GM19395 (cell line): ENCODE results near the gene LDAH.

Experiments used
- ATAC-seq: cut with Tn5 transposase; IDR thresholded peaks from one replicate; pipeline ENCODE4 v1.9.1; 2021; ENCODE audit warnings: mild to moderate bottlenecking, moderate library complexity; ENCODE audit not compliant: unreplicated experiment

LDAH gene

DNA sequence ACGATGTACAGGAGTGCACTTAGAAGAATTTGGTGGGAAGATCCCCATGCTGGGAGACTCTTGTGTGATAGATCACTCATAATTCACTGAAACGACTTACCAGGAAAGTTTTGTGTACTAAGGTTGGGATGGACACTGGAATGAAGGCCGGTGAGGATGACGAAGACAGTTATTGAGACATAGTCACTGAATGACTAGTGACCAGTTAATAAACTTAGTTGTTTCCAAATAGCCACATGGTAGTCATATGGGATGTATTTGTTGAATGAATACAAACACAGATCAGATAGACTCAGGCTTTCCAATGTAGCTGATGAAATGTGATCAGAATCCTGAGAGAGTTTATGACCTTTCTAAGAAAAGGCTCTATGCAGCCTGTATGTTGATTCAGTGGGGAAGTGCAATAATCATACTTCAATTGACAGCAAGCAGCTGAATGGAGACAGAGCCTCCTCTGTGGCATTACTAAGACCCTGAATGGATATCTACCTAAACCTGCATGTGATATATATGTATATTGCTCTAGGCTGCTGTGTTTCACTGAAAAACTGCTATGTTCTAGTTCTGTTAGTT, 135.6 kb downstream of the LDAH start:
- ATAC-seq, result no peak

GRCh38 chr2:20684581-20685063, 138.3 kb downstream of the LDAH start:
- no peak for ATAC-seq

- ATAC-seq, result no peak
These were observed 140.6 kb downstream of the LDAH start for GRCh38 chr2:20682167-20682920.

DNA sequence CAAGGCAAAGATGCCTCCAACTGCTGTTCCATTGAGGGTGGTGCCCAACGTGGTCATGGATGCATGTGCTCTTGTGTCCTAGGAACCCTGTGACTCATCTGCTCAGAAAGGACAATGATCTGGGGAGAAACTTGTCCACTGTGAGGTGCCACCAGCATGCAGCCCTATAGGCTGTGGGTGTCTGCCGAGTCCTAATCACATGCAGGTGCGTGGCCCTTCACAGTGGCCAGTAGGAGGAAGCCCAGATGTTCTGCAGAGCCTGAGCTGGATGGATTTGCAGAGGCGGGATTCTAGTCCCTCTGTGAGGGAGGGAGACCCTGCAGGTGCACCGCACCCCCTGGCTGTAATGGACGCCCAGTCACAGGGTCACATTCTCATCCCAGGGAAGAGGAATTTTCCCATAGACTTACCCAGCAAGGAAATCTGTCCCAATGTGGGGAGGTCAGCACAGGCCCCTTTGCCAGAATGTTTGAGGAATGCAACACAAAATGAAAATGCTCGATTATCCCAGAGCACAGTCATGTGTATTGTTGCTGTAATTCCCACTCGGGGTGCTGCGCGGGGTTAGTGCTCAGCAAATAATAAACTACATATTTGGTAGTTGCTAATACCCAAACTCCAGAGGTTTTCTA, 142.0 kb downstream of the LDAH start:
- no peak for ATAC-seq

DNA sequence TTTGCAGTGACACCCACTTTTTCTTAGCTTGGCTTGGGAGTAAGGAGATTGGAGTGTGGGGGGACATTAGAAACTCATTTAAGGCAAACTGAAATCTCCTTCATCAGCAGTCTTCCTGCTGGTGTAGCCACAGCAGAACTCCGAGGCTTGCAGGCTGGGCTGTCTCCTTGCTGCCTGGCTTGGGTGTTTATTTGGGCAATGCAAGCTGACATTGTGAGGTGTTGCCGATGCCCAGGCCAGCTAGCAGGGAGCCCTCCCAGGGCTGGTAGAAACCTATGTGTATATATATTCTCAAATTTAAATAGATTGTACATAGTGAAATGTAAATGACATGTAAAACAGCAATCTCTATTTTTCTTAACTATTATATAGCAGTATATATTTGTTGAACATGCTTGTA, 144.1 kb downstream of the LDAH start:
- ATAC-seq, result no peak

GRCh38 chr2:20678086-20678395, 144.9 kb downstream of the LDAH start:
- ATAC-seq, result no peak

- ATAC-seq, result peak; percentile 43
These were observed 145.4 kb downstream of the LDAH start for GRCh38 chr2:20677301-20678085.

- ATAC-seq, result peak; percentile 77
These were observed 146.3 kb downstream of the LDAH start for GRCh38 chr2:20676353-20677215.

GRCh38 chr2:20675701-20676352, 147.1 kb downstream of the LDAH start:
- ATAC-seq, result peak; percentile 55

- ATAC-seq, result no peak
These were observed 147.8 kb downstream of the LDAH start for GRCh38 chr2:20674974-20675679.

- no peak for ATAC-seq
These were observed 148.5 kb downstream of the LDAH start for GRCh38 chr2:20674309-20674965.

DNA sequence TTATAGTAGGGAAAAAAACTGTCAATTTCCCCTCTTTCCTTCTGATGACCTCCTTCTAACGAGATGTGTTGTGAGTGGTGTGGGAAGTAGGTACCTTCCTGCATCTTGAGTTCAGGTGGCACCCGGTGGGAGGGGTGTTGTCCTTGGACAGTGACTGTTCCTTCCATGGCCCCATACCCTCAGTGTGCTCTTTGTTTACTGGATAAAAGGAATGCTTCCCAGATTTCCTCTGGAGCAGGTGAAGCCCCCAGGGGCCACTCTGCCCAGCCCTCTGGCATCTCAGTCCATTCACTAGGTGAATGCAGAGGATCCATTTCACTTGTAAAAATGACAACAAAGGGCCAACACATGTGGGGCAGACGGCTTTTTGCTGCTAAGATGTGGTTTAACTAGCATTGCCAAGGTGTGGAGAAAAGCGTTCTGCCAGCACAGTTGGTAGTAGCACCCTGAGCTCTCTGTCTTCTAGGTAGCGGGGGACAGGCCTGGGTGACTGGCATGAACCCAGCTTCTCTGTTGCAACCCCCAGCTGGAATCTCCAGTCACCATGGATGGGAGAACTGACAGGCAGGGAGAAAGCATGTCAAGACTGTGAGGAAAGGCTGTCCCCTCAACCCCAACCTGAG, 149.1 kb downstream of the LDAH start:
- no peak for ATAC-seq

GRCh38 chr2:20672201-20672951, 150.5 kb downstream of the LDAH start:
- no peak for ATAC-seq

GRCh38 chr2:20671736-20672080, 151.2 kb downstream of the LDAH start:
- no peak for ATAC-seq

- ATAC-seq, result no peak
These were observed 151.7 kb downstream of the LDAH start for GRCh38 chr2:20671036-20671735.

GRCh38 chr2:20670315-20671035, 152.4 kb downstream of the LDAH start:
- no peak for ATAC-seq
